SK-N-SH (cell line): ENCODE measurements around the gene SAMD7.

Experiments used
- TCF12 ChIP-seq: IDR thresholded peaks from 2 replicates; pipeline ENCODE4 v1.4.0; 2012
- TF ChIP-seq, protein P1 (sequence below): fragments of 200-600 bp; sonication (generic); IDR thresholded peaks from 2 replicates; pipeline ENCODE4 v1.6.1; 2017; ENCODE audit warnings: antibody characterized with exemption, mild to moderate bottlenecking, moderate library complexity
- TF ChIP-seq, protein P2 (sequence below): IDR thresholded peaks from 2 replicates; pipeline ENCODE4 v1.6.1; 2012; ENCODE audit warnings: mild to moderate bottlenecking, low read depth, low read length, moderate library complexity

DNA sequence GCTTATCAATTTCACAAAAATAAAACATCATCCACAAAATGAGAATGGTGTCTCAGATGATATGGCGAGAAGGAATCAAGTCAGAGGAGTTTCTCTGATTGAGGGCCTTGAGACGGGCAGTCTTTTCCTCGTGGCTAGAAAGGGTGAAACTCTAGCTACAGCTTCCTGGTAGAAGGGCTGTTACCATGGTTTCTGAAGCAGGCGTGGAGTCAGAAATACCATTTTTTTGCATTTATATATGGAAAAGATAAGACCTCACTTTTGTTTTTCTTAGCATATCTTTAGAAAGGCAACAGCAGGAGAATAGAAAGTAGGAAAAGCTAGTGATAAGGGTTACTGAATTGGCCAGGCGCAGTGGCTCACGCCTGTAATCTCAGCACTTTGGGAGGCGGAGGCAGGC, 17.3 kb upstream of the SAMD7 start:
- TF ChIP-seq, protein P1, sequence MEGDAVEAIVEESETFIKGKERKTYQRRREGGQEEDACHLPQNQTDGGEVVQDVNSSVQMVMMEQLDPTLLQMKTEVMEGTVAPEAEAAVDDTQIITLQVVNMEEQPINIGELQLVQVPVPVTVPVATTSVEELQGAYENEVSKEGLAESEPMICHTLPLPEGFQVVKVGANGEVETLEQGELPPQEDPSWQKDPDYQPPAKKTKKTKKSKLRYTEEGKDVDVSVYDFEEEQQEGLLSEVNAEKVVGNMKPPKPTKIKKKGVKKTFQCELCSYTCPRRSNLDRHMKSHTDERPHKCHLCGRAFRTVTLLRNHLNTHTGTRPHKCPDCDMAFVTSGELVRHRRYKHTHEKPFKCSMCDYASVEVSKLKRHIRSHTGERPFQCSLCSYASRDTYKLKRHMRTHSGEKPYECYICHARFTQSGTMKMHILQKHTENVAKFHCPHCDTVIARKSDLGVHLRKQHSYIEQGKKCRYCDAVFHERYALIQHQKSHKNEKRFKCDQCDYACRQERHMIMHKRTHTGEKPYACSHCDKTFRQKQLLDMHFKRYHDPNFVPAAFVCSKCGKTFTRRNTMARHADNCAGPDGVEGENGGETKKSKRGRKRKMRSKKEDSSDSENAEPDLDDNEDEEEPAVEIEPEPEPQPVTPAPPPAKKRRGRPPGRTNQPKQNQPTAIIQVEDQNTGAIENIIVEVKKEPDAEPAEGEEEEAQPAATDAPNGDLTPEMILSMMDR, result no peak
- TF ChIP-seq, protein P2, sequence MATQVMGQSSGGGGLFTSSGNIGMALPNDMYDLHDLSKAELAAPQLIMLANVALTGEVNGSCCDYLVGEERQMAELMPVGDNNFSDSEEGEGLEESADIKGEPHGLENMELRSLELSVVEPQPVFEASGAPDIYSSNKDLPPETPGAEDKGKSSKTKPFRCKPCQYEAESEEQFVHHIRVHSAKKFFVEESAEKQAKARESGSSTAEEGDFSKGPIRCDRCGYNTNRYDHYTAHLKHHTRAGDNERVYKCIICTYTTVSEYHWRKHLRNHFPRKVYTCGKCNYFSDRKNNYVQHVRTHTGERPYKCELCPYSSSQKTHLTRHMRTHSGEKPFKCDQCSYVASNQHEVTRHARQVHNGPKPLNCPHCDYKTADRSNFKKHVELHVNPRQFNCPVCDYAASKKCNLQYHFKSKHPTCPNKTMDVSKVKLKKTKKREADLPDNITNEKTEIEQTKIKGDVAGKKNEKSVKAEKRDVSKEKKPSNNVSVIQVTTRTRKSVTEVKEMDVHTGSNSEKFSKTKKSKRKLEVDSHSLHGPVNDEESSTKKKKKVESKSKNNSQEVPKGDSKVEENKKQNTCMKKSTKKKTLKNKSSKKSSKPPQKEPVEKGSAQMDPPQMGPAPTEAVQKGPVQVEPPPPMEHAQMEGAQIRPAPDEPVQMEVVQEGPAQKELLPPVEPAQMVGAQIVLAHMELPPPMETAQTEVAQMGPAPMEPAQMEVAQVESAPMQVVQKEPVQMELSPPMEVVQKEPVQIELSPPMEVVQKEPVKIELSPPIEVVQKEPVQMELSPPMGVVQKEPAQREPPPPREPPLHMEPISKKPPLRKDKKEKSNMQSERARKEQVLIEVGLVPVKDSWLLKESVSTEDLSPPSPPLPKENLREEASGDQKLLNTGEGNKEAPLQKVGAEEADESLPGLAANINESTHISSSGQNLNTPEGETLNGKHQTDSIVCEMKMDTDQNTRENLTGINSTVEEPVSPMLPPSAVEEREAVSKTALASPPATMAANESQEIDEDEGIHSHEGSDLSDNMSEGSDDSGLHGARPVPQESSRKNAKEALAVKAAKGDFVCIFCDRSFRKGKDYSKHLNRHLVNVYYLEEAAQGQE, result no peak
- no peak for TF ChIP-seq TCF12
